H9 (cell line): Measurements from ENCODE around the gene IRF7. TPM values are rescaled to one million over a fixed set of nuclear protein-coding genes. Genes with fewer than 3 reads are reported as not detected.

Source experiments
- DNase-seq: peaks from one replicate; pipeline ENCODE4 v3.0.0-alpha.2; 2017
- H2AFZ ChIP-seq: one replicate; pipeline ENCODE4 v1.6.1; 2013; ENCODE audit warnings: mild to moderate bottlenecking, low read length, control low read depth, moderate library complexity
- H2AK5ac ChIP-seq: 2 replicates; pipeline ENCODE4 v1.6.1; 2013; ENCODE audit warnings: low read length, control low read depth, mixed read lengths; ENCODE audit not compliant: insufficient read length
- H2BK120ac ChIP-seq: one replicate; pipeline ENCODE4 v1.6.1; 2013; ENCODE audit warnings: low read depth, mild to moderate bottlenecking, low read length, control low read depth, inconsistent platforms; ENCODE audit not compliant: poor library complexity, severe bottlenecking
- H2BK12ac ChIP-seq: 2 replicates; pipeline ENCODE4 v1.6.1; 2013; ENCODE audit warnings: low read length, control low read depth, mixed read lengths, low read depth; ENCODE audit not compliant: insufficient read length
- H2BK15ac ChIP-seq: 2 replicates; pipeline ENCODE4 v1.6.1; 2013; ENCODE audit warnings: low read depth, low read length, control low read depth
- H2BK20ac ChIP-seq: one replicate; pipeline ENCODE4 v1.6.1; 2013; ENCODE audit warnings: low read depth, mild to moderate bottlenecking, low read length, control low read depth, inconsistent platforms; ENCODE audit not compliant: poor library complexity, severe bottlenecking
- H2BK5ac ChIP-seq: 2 replicates; pipeline ENCODE4 v1.6.1; 2013; ENCODE audit warnings: low read length, control low read depth, mixed read lengths; ENCODE audit not compliant: insufficient read length
- H3K14ac ChIP-seq: 2 replicates; pipeline ENCODE4 v1.6.1; 2013; ENCODE audit warnings: low read length, control low read depth; ENCODE audit not compliant: insufficient read depth
- H3K18ac ChIP-seq: 2 replicates; pipeline ENCODE4 v1.6.1; 2013; ENCODE audit warnings: low read depth, mild to moderate bottlenecking, mixed read lengths, low read length, control low read depth; ENCODE audit not compliant: insufficient read length
- H3K23ac ChIP-seq: 2 replicates; pipeline ENCODE4 v1.6.1; 2013; ENCODE audit warnings: low read length, control low read depth, mixed read lengths, low read depth; ENCODE audit not compliant: insufficient read length
- H3K23me2 ChIP-seq: 2 replicates; pipeline ENCODE4 v1.6.1; 2013; ENCODE audit warnings: low read depth, mild to moderate bottlenecking, mixed read lengths, low read length, control low read depth; ENCODE audit not compliant: insufficient read length, poor library complexity, severe bottlenecking
- H3K27ac ChIP-seq: 2 replicates; pipeline ENCODE4 v1.5.1; 2013; ENCODE audit warnings: low read length, control low read depth, mixed read lengths, low read depth; ENCODE audit not compliant: insufficient read length
- H3K27me3 ChIP-seq: 2 replicates; pipeline ENCODE4 v1.6.1; 2013; ENCODE audit warnings: low read length, control low read depth, inconsistent platforms; ENCODE audit not compliant: insufficient read depth
- H3K4ac ChIP-seq: 2 replicates; pipeline ENCODE4 v1.6.1; 2013; ENCODE audit warnings: low read depth, mild to moderate bottlenecking, control low read depth, inconsistent platforms, low read length, moderate library complexity
- H3K4me1 ChIP-seq: 2 replicates; pipeline ENCODE4 v1.6.1; 2013; ENCODE audit warnings: low read length, control low read depth, inconsistent platforms; ENCODE audit not compliant: insufficient read depth
- H3K4me2 ChIP-seq: 2 replicates; pipeline ENCODE4 v1.6.1; 2013; ENCODE audit warnings: low read length, control low read depth, mixed read lengths; ENCODE audit not compliant: insufficient read length, insufficient read depth
- H3K56ac ChIP-seq: 2 replicates; pipeline ENCODE4 v1.6.1; 2013; ENCODE audit warnings: low read depth, mild to moderate bottlenecking, mixed read lengths, low read length, control low read depth; ENCODE audit not compliant: insufficient read length
- H3K79me1 ChIP-seq: 2 replicates; pipeline ENCODE4 v1.6.1; 2013; ENCODE audit warnings: low read depth, mild to moderate bottlenecking, moderate library complexity, low read length, control low read depth, inconsistent platforms; ENCODE audit not compliant: insufficient read depth, poor library complexity, severe bottlenecking
- H3K79me2 ChIP-seq: 2 replicates; pipeline ENCODE4 v1.6.1; 2013; ENCODE audit warnings: low read length, control low read depth, inconsistent platforms; ENCODE audit not compliant: insufficient read depth
- H3K9ac ChIP-seq: 2 replicates; pipeline ENCODE4 v1.6.1; 2013; ENCODE audit warnings: low read length, control low read depth, mixed read lengths; ENCODE audit not compliant: insufficient read length; ENCODE audit errors: extremely low read depth
- H3K9me3 ChIP-seq: one replicate; pipeline ENCODE4 v1.6.1; 2013; ENCODE audit warnings: low read depth, low read length, inconsistent platforms; ENCODE audit not compliant: control insufficient read depth
- H3T11ph ChIP-seq: one replicate; pipeline ENCODE4 v1.6.1; 2013; ENCODE audit warnings: mild to moderate bottlenecking, low read length, control low read depth, inconsistent platforms
- H4K20me1 ChIP-seq: one replicate; pipeline ENCODE4 v1.6.1; 2013; ENCODE audit not compliant: control insufficient read depth, insufficient read length, insufficient read depth
- H4K5ac ChIP-seq: 2 replicates; pipeline ENCODE4 v1.6.1; 2013; ENCODE audit warnings: low read depth, mild to moderate bottlenecking, mixed read lengths, low read length, control low read depth; ENCODE audit not compliant: insufficient read length
- H4K8ac ChIP-seq: replicated peaks from 2 replicates; pipeline ENCODE4 v1.6.1; 2013; ENCODE audit warnings: low read length, control low read depth, mixed read lengths, low read depth; ENCODE audit not compliant: insufficient read length
- H4K91ac ChIP-seq: 2 replicates; pipeline ENCODE4 v1.6.1; 2013; ENCODE audit warnings: low read depth, mild to moderate bottlenecking, moderate library complexity, mixed read lengths, low read length, control low read depth; ENCODE audit not compliant: insufficient read length
- H3K27ac Mint-ChIP-seq, 3 experiments: 2 replicates in 2 of 3; 3 replicates in 1 of 3; pipeline ENCODE4 v1.8.0; 2020 to 2021; ENCODE audit warnings: mixed read lengths in 3 of 3, mild to moderate bottlenecking in 1 of 3, moderate library complexity in 1 of 3
- H3K27me3 Mint-ChIP-seq: 2 replicates; pipeline ENCODE4 v1.8.0; 2021; ENCODE audit warnings: low read depth, mild to moderate bottlenecking, moderate library complexity, mixed read lengths
- H3K36me3 Mint-ChIP-seq, 3 experiments: 2 replicates in 2 of 3; 3 replicates in 1 of 3; pipeline ENCODE4 v1.8.0; 2020 to 2021; ENCODE audit warnings: low read depth in 3 of 3, mixed read lengths in 3 of 3; ENCODE audit not compliant: insufficient read depth in 1 of 3
- H3K4me1 Mint-ChIP-seq, 2 experiments: 2 replicates each; pipeline ENCODE4 v1.8.0; 2020; ENCODE audit warnings: mixed read lengths in 2 of 2
- H3K4me3 Mint-ChIP-seq, 2 experiments: 2 replicates in 1 of 2; 3 replicates in 1 of 2; pipeline ENCODE4 v1.8.0; 2020 to 2021; ENCODE audit warnings: mild to moderate bottlenecking in 2 of 2, mixed read lengths in 2 of 2, moderate library complexity in 1 of 2
- H3K9me3 Mint-ChIP-seq, 2 experiments: 2 replicates in 1 of 2; 3 replicates in 1 of 2; pipeline ENCODE4 v1.8.0; 2020; ENCODE audit warnings: mild to moderate bottlenecking in 2 of 2, mixed read lengths in 2 of 2, moderate library complexity in 1 of 2
- WGBS: extraction: QIAGEN DNeasy Blood & Tissue Kit; methylation state at CpG from one replicate; pipeline ENCODE4 v1.1.7; 2013; ENCODE audit warnings: missing lambda C conversion rate, low lambda C conversion rate, mixed read lengths; ENCODE audit not compliant: insufficient read length; ENCODE audit errors: extremely low coverage; 5-methylcytosine and 5-hydroxymethylcytosine counted together
- total RNA-seq: library from RNA; stranded (reverse); gene quantifications from 2 replicates; pipeline ENCODE4 v1.2.1, GENCODE V29; 2021
- TF ChIP-seq, protein P1 (sequence below): fragments of 200-600 bp; sonication (generic); conservative IDR thresholded peaks from 3 replicates; pipeline ENCODE4 v1.8.0; 2021; ENCODE audit warnings: antibody characterized with exemption, mild to moderate bottlenecking

The IRF7 gene
- total RNA-seq, 1 experiment from 2014 or later = 9.8 TPM

DNA sequence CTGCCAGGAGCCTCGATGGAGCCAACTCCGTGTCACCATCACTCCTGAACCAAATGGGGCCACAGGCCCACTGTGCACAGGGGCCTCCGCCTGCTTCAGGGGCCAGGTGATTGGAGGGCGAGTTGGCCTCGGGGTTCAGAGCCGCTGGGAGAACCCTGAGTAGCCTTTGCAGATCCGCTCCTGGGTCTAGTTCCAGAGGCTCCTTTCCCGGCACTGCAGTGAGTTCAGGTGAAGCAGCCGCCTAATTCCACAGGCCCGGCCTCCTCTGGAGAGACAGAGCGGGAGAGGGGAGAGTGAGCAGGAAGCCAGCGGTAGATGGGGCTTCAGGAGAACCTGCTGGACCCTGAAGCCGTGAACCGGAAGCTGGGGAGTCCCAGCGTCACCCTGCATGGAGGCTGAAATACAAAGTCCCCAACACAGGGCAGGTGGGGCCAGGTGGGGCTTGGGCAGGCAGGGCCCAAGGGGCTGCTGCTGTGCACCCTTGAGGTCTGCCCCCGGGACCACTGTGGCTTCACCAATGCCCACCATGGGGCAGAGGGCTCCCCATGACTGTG lies 43.9 kb upstream of the IRF7 start:
- Histone ChIP-seq H3K4me1 (no peaks in the 10 kb centered on the region), H3K4me2 (no peak overlapping the region), H2AK5ac (no peak overlapping the region), H4K5ac (no peak overlapping the region), H2BK15ac (no peak overlapping the region), H3K79me2 (no peaks in the 10 kb centered on the region), H3K27ac (no peak overlapping the region), H4K8ac (no peak overlapping the region), H3K27me3 (no peaks in the 10 kb centered on the region), H4K91ac (no peak overlapping the region), H3K23ac (no peak overlapping the region), H3K9ac (no peak overlapping the region), H3K14ac (no peak overlapping the region), H2BK20ac (no peak overlapping the region), H3K79me1 (no peaks in the 10 kb centered on the region), H3K18ac (no peak overlapping the region), H2AFZ (no peak overlapping the region), H3K23me2 (no peaks in the 10 kb centered on the region), H3K56ac (no peak overlapping the region), H4K20me1 (no peaks in the 10 kb centered on the region), H2BK12ac (no peak overlapping the region), H3K9me3 (no peaks in the 10 kb centered on the region), H3K4ac (no peak overlapping the region), H2BK120ac (no peak overlapping the region), H3T11ph (no peak overlapping the region), H2BK5ac (no peak overlapping the region)
- Mint-ChIP-seq H3K36me3 (peaks cover 5 to 50% (median 25%) of the 10 kb centered on the region in 3 experiments; a peak in 6 of 7 replicates), H3K27me3 (no peaks in the 10 kb centered on the region), H3K9me3 (no peaks in the 10 kb centered on the region), H3K27ac (peak overlapping the region in 1 of 3 experiments; percentile 30; a peak in 1 of 7 replicates), H3K4me3 (no peak overlapping the region), H3K4me1 (0 out of 4 replicates have a peak, but pooled peaks cover 0 to 3% of the 10 kb centered on the region in 2 experiments)
- DNase-seq = no peak
- TF ChIP-seq, protein P1, sequence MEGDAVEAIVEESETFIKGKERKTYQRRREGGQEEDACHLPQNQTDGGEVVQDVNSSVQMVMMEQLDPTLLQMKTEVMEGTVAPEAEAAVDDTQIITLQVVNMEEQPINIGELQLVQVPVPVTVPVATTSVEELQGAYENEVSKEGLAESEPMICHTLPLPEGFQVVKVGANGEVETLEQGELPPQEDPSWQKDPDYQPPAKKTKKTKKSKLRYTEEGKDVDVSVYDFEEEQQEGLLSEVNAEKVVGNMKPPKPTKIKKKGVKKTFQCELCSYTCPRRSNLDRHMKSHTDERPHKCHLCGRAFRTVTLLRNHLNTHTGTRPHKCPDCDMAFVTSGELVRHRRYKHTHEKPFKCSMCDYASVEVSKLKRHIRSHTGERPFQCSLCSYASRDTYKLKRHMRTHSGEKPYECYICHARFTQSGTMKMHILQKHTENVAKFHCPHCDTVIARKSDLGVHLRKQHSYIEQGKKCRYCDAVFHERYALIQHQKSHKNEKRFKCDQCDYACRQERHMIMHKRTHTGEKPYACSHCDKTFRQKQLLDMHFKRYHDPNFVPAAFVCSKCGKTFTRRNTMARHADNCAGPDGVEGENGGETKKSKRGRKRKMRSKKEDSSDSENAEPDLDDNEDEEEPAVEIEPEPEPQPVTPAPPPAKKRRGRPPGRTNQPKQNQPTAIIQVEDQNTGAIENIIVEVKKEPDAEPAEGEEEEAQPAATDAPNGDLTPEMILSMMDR = no peak
- no CpG with 5 or more reads among the region's 16 CpGs for WGBS
